Stimulated activated CD4-positive, alpha-beta T cell treated with anti-CD3 and anti-CD28 coated beads, Interleukin-1b, Interleukin-23, amount 100 ng/mL, for 1 hour (primary cell): ENCODE data around the gene REXO5.
"Not testable (repeated sequence)": the region's sequence is repeated elsewhere in the genome, so short reads cannot be mapped to it uniquely, and the experiment has no call there.

Experiments
- DNase-seq, 2 donors: peaks; one replicate each; pipeline ENCODE4 v3.0.0-alpha.2; 2020; ENCODE audit warnings: low read depth in 2 of 2

The REXO5 gene, protein sequence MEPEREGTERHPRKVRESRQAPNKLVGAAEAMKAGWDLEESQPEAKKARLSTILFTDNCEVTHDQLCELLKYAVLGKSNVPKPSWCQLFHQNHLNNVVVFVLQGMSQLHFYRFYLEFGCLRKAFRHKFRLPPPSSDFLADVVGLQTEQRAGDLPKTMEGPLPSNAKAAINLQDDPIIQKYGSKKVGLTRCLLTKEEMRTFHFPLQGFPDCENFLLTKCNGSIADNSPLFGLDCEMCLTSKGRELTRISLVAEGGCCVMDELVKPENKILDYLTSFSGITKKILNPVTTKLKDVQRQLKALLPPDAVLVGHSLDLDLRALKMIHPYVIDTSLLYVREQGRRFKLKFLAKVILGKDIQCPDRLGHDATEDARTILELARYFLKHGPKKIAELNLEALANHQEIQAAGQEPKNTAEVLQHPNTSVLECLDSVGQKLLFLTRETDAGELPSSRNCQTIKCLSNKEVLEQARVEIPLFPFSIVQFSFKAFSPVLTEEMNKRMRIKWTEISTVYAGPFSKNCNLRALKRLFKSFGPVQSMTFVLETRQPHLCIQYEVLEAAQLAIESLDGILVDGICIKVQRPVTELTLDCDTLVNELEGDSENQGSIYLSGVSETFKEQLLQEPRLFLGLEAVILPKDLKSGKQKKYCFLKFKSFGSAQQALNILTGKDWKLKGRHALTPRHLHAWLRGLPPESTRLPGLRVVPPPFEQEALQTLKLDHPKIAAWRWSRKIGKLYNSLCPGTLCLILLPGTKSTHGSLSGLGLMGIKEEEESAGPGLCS

DNA sequence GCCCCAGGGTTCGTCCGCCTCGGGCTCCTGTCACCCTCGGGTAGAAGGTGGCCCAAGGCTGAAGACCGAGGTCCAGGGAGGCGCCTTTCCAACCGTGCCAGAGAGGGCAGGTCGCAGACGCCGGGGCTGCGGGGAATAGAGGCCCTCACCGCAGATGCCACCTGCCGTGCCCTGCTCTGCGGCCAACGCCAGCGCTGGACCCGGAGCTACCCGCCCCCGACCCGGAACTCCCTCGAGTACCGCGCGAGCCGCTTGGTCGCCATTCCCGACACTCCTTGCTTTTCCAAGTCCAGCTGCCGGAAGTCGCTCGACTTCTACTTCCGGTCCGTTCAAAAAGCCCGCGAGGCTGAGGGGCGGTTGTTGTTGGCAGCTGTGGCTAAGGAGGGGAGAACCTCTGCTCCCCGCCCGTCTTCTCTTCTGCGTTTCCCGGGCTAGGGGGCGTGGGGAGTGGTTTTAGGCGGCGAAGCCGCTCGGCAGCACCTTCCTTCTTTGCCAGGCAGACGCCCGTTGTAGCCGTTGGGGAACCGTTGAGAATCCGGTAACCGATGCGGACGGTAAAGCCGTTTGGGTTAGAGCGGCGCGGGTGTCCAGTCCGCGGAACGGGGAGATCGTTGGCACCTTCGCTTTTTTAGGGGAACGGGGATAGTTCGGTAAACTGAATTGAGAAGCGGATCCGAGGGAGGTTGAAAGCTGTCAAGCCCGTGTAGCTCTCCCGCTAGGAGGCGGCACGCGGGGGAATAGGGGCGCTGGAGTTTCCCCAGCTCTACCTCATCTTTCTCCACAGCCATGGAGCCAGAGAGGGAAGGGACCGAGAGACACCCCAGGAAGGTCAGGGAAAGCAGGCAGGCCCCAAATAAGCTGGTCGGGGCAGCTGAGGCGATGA is at the start of gene REXO5, which contains the start of gene ERI2:
Gene REXO5, plus strand, starts transcription at position 360 of the 883 bp plus-strand sequence. Its CDS starts 427 bp downstream, at position 787.
Gene ERI2, minus strand, starts transcription at position 305 of the 883 bp plus-strand sequence. Its CDS starts 42 bp downstream, at position 263.
- peak; percentile 10 to 50 for DNase-seq

DNA sequence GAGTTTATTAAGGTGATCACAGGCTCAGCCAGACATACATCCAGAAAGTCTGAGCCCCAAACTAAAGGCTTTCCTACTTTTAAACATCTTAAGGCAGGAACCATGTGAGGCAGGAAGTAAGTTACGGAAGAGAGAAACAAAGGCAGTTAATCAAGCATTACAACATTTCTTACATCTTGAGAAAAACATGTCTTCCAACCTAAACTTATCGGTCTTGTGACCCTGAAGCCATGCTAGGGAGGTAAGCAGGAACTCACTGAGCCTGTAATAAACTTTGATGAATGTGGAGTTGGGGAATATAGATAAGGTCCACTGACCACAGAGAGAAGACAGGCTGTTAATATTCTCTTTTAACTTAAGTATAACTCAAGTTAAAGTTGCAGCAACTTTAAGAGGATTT is 46.0 kb upstream of the REXO5 start:
- DNase-seq = no peak

DNA sequence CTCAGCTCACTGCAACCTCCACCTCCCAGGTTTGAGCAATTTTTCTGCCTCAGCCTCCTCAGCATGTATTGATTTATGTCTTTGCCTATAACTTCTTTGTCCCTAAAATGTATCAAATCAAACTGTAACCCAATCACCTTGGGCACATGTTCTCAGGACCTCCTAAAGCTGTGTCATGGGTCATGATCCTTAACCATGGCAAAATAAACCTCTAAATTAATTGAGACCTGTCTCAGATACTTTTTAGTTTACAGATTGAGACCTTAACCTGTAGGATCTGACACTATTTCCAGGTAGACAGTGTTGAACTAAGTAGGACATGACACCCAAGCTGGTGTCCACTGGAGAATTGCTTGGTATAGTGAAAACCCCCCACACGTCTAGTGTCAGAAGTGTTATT is 45.2 kb upstream of the REXO5 start:
- DNase-seq = no peak

DNA sequence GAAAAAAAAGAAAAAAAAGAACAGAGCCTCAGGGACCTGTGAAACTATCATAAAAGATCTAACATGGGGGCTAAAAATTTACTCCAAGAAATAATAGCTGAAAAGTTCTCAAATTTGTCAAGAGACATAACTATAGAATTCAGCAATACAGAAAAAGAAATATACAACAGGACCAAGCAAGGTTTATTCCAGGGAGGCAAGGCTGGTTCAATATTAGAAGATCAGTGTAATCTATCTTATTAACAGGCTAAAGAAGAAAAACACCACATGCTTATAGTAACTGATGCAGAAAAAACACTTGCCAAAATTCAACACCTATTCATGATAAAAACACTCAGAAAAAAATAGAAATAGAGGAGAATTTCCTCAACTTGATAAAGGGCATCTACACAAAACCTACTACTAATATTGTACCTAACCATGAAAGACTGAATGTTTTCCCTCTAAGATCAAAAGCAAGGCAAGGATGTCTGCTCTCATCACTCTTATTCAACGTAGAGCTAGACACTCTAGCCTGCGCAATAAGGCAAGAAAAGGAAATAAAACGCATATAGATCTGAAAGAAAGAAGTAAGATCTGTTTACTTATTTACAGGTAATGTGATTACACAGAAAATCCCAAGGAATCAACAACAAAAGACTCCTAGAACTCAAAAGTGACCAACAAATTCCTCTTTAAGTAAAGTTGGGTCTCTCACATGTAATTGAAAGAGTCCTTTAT is 43.8 kb upstream of the REXO5 start:
- DNase-seq = no peak

DNA sequence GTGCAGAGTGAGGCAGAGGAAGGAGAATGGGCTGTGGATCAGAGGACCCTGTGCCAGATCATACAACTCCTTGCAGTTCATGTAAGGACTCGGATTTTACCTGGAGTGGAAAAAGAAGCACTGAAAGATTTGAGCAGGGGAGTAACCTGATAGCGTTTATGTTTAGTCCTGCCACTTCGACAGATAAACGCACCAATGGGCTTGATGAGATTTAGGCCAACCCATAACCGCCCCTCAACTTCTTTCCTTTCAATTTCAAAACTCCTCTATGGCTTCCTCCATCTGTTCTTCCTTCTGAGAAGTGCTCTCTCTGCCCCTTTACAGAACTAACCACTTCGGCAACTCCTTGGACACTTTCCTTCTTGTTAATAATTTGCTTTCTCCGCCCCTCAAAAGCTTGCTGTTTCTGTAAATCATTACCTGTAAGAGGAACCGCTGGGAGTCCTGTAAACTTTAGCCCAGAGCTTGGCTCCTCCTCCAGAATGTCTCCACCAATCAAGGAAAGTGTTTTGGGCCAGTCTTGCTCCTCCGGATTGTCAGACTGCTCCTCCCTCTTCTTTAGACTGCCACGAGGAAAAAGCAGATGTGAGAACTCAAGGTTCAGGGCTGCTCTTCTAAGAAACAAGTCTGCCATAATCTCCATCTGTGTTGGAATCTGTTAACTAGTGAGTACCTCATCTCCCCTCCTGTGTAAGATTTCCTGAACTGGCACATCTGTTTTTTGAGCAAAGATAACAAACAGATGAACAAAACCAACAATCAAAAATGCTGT is 42.7 kb upstream of the REXO5 start, which contains the start of gene ACSM3:
Gene ACSM3, plus strand, starts transcription at position 554 of the 772 bp plus-strand sequence. CDS start 6,021 bp downstream, outside the sequence.
- DNase-seq = peak; percentile 14 to 19

DNA sequence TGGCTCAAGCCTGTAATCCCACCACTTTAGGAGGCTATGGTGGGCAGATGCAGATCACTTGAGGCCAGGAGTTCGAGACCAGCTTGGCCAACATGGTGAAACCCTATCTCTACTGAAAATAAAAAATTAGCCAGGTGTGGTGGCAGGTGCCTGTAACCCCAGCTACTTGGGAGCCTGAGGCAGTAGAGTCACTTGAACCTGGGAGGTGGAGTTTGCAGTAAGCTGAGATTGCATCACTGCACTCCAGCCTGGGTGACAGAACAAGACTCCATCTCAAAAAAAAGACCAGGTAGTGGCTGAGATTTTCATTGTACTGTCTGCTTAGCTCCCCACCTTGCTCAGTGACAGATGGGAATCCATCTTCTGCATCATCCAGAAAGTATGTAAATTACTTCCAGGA is 41.9 kb upstream of the REXO5 start:
- not testable (repeated sequence) for DNase-seq

DNA sequence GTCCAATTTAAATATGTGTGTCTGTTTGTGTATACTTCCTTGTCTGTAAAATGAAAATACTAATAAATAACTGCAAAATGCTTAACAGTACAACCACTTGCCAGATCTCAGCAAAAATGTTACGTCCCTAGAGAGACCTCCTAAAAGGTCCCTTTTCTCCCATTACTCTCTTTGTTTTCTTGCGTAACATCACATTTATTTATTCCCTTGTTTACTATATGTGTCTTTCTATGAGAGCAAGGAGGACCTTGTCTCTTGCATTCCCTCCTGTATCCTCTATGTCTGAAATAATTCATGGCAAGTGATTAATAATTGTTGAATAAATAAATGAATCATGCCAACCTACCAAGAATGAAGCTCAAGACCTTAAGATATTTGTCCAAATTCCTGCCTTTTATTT is 40.6 kb upstream of the REXO5 start:
- DNase-seq = no peak

DNA sequence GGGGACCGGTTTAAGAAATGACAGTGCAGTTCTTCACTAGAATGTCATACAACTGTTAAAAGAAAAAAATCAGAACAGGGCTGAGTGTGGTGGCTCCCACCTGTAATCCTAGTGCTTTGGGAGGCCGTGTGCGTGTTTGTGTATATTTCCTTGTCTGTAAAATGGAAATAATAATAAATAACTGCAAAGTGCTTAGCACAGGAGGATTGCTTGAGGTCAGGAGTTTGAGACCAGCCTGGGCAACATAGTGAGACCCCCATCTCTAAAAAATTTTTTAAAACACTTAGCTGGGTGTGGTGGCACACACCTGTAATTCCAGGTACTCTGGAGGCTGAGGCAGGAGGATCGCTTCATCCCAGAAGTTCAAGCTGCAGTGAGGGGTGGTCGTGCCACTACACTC is 40.0 kb upstream of the REXO5 start:
- DNase-seq = no peak

DNA sequence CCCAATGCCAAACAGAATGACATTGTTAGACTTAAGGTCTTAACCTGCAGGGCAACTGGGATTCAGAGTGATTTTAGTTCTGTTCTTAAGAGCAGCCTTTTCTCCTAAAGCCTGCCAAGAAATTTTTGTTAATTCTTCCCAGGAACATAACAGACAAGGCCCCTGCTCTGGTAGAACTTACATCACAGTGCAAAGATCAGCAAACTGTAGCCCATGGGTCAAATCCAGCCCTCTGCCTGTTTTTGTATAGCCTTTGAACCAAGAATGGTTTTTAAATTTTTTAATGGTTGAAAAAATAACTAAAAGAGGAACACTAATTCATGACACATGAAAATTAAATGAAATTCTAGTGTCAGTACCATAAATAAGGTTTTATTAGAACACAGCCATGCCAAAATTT is 38.8 kb upstream of the REXO5 start:
- no peak for DNase-seq

DNA sequence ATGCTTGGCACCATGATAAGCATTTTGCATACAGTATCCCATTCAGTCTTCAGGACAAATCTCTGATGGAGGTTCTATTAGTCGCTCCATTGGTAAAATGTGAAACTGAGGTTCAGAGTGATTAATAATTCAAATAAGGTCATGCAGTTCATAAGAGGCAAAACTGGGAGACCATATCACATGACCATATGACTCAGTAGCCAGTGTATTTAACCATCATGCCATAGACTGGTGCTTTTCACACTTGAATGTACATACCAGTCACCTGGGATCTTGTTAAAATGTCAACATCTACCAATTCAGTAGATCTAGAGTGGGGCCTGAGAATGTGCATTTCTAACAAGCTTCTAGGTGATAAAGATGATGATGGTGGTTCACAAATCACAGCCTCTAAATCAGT is 38.2 kb upstream of the REXO5 start:
- no peak for DNase-seq

DNA sequence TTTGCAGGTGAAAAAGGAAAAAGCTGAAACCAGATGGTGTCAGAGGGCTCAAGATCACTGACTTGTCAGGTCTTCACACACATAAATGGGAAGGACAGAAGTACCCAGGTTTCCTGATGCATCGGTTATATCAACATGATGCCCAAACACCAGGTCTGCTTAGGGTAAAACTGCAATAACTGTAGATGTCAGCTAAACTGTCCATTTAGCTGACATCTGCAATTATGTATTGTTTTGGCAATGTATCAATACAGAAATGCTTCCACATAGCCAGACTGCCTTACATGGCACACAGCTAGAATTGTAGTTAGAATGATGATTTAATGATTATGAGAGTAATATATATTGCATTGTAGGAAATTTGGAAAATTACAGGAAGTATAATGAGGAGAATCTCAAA is 37.5 kb upstream of the REXO5 start:
- no peak for DNase-seq

DNA sequence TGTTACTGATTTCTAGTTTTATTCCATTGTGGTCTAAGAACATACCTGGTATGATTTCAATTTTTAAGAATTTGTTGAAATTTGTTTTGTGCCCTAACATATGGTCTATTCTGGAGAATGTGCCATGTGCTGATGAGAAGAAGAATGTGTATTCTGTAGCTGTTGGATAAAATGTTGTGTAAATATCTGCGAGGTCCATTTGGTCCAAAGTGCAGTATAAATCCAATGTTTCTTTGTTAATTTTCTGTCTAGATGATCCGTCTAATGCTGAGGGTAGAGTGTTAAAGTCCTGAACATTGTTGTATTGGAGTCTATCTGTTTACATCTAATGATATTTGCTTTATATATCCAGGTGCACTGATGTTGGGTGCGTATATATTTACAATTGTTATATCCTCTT is 32.6 kb upstream of the REXO5 start:
- no peak for DNase-seq

DNA sequence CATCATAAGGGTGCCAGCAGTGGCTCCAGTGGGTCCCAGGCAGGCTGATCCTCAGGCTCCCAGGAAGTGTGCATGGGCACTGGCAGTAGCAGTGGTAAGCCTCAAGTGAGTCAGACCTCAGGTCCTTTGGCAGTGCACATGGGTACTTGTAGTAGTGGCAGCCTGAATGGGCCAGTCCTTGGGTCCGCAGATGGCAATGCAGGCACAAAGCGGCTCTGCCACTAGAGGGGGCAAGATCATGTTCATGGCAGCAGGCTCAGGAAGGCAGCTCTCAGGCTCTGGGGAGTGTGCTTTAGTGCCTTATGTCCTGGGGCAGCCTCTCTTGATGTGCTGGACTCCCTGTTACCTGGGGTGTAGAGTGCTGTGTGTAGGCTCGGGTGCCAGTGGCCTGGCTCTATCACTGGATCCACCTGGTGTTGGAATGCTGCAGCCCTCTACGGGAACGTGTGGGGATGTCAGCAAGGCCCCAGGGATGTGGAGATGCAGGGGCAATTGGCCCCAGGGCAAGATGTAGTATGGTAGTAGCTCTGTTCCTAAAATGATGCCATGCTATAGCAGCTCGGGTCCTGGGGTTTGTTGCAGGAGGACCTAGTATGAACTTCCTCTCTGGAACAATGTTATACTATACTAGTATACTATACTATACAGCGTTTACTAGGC is 31.5 kb upstream of the REXO5 start:
- peak; percentile 1 to 12 for DNase-seq

DNA sequence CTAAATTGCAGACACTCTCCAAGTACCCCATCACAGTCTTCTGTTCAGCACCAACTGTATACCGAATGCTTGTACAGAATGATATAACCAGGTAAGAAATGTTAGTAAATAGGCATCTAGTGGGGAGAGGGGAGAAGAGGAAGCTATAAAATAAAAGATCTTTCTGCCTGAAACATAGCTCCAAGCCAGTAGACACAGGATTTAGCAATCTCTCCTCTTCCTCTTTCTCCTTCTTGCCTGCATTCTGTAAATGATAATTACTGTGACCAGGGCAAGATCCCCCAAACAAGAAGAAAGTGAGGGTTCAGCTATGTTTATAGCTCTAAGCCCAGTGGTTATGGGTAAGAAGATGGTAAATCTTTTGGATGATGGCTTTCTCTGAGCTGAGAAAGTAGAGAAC is 24.6 kb upstream of the REXO5 start:
- no peak for DNase-seq

DNA sequence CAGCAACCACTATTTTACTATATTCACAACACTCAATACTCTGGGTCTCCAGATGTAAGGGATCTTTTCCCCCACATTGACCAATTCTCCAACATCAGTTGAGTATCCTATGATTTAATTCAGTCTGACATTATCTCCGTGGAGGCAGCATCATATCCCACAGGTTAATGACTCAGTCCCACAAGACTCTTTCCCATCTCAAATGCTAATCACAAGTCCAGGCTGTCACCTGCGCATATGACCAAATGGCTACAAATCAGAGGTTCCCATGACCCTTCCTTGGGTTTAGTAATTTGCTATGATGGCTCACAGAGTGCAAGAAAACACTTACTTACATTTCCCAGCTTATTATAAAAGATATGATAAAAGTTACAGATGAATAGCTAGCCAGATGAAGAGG is 23.9 kb upstream of the REXO5 start:
- no peak for DNase-seq

DNA sequence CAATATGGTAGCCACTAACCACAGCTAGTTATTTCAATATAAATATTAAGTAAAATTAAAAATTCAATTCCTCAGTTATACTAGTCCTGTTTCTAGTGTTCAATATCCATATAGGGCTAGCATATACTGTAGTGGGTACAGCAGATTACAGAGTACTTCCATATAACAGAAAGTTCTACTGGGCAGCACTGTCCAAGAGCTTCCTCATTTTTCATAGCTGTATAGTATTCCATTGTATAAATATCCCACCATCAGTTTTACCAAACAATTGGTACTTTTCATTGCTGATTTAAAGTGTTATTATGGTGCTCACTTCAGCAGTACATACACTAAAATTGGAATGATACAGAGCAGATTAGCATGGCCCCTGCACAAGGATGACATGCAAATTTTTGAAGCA is 22.1 kb upstream of the REXO5 start:
- no peak for DNase-seq

DNA sequence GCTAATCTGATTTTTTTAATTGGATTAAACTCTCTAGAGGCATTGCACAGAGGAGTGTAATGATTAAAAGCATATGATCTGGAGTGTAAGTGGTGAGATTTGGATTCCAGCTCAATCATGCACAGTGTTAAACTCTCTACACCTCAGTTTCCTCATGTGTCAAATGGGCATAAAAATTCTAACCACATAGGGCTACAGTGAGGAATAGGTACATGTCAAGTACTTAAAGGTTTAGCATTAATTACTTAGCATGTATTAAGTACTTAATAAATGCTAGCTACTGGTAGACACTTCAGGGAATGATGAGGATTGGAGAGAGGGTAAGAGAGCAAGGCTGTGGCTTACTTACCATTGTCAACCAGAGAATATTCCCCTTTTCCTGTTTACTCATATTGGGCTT is 17.2 kb upstream of the REXO5 start:
- DNase-seq = no peak

DNA sequence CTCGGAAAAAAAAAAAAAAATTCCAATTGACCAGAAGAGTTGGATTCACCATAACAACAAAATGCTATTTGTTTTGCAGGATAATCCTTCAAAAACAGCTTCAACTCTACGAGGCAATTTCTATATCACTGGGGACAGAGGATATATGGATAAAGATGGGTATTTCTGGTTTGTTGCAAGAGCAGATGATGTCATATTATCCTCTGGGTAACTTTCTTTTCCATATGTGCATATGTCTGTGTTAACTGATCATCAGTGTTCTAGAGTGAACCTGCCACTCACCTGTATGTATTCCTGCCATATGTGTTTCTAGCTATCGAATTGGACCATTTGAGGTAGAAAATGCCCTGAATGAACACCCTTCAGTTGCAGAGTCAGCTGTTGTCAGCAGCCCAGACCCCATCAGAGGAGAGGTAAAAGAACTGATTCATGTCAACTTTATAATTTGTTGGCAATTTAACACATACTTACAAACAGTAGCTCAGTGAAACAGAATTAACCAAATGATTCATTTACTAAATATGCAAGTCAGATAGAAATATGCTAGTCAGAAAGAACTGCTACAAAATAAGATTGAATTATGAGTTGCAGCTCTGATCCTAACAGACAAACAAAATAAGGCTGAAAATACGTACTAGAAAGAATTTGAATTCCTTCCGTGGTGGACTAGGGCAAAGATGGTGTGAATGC is 14.3 kb upstream of the REXO5 start:
- DNase-seq = no peak

DNA sequence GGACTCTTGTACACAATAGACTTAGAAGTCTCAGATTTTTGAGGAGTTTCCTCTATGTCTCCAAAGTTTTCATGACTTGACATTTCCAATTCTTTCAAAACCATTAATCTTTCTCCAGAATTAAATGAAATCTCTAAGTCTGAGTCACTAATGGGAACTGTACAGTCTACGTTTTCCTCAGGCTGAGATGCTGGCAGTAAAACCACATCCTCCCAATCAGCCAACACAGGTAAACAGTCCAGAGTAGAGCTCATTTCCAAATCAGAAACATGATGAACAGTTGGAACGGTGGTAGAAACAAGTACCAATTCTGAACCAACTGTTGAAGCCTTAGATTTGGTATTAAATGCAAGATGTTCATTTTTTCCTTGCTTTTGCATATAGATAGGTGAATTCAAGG is 8.0 kb upstream of the REXO5 start:
- DNase-seq = no peak
